Inflammatory macrophage treated with lipopolysaccharide for 1 hour (primary cell): ENCODE data around the gene NF2.

Experiments
- DNase-seq, 2 donors: peaks; one replicate each; pipeline ENCODE4 v3.0.0-alpha.2; 2020 to 2022

NF2 gene

DNA sequence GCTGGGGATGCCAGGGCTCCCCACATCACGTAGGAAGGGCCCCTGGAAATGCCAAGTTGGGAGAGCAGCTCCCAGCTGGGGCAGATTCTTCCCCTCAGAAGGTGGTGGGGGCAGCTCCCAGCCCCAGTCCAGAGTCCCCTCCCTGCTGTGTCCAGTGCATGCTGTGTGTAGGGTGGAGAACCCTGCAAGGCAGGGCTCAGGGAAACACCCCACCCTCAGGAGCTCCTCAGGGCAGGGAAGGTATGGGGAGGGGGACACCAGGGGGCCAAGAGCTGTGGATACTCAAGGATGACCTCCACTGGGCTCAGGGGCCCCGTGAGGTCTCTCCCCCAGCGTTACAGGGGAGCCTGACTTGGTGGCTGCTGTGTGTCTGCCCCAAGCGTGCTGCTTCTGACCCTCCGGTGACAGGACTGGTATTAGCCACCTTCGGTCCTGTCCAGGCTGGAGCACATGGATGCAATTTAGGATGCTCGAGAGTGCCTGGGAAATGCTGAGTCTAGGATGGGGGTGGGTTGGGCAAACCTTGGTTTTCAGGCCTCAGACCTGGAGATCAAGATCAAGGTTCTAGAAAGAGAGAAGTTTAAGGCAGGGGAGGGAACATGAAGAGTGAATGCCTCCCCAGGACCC lies 100.2 kb downstream of the NF2 start:
- no peak for DNase-seq

DNA sequence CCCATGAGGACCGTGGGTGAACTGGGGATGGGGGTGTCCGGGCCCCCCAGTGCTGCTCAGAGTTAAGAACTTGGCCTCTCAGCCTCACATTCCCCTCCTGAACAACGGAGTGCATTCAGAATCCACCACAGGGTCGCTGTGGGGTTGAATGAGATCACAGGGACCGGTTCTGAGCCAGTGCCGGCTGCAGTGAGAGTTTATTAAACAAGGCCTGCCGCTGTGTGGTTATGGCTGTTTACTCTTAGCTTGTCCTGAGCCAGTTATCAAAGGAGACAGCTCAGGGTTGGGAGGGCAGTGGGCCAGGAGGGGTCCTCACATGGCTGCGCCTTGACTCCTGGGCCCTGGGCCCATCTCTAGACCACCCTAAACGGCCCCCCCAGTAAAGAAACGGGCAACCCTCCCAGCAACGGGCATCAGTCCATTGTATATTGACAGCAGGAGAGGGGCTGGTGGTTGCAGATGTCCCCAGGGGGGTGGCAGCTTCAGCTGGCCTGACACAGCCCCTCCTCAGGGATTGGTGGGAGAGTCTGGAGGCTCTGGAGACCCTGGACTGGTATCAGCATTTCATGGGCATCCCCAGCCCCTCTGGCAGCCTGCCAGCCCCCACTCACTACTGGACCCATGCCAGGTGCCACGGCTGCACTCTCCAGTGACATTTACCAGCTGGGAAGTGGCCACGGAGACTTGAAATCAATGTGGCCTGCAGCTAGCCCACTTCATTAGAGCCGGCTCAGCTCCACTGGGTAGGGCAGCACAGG lies 101.3 kb downstream of the NF2 start:
- no peak for DNase-seq

DNA sequence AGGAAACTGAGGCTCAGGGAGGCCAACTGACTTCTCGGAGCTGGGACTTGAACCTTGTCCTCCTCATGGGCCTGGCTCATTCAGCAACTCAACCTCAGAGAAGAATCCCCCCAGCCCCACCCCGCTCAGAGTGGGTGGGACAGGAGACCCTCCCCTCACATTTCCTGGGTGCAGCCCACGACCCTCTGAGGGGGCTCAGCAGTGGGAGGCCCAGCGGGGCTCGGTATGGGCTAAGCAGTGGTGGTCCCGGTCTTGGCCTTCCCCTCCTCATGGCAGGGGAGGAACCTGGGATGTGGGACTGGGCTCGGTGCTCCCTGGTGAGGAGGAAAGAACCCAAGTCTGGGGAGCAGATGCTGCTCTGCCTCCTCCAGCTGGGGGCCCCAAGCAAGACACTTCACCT lies 102.2 kb downstream of the NF2 start:
- DNase-seq = no peak

DNA sequence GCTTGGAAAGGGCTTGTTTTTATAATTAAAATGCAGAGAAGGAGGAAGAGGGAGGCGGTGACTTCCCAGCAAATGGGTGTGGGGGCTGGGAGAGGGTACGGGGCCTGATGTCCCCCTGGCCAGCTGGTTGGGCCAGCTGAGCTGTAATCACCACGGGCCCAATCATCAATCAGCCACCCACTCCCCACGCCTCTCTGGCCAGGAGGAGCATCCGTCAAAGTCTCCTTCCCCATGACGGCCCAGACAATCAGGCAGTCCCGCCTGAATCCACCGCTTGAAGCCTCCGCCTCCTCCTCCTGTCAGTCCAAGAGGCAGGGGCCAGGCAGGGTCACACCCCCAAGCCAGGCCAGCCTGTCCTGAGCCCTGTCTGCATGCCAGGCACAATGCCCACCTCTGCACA lies 103.1 kb downstream of the NF2 start:
- DNase-seq = no peak

DNA sequence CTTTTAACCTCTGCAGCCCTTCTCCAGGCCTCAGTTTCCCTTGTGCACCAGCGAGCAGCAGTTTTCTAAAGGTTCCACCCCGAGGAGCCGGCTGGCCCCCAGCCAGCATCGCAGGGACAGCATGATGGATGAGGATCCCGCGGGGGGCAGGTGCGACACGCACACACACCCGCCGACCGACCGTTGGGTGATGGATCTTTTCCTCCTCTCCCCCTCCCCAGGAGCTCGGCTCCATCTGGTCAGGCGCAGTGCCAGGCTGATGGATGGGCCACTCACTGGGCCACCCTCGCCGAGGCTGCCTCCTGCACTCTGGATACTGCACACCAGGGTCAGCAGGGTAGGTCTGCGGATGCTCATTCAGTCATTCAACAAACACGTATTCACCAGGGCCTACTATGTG lies 103.6 kb downstream of the NF2 start:
- DNase-seq = no peak

DNA sequence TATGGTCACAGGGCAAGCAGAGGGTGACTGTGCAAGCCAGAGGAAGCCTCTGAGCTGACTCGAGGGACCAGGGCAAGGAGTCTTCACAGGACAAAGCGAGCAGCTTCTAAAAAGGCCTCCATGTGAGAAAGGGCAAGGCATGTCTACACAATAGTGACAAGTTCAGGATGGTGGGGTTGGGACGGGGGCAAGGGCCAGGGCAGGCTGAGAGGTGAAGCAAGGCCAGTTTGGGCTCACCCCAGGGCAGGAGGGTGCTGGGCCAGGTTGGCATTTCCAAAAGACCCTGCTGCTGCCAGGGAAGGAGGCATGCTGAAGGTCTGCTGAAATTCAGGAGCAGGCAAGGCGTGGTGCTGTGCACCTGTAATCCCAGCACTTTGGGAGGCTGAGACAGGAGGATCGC lies 104.0 kb downstream of the NF2 start:
- DNase-seq = no peak

DNA sequence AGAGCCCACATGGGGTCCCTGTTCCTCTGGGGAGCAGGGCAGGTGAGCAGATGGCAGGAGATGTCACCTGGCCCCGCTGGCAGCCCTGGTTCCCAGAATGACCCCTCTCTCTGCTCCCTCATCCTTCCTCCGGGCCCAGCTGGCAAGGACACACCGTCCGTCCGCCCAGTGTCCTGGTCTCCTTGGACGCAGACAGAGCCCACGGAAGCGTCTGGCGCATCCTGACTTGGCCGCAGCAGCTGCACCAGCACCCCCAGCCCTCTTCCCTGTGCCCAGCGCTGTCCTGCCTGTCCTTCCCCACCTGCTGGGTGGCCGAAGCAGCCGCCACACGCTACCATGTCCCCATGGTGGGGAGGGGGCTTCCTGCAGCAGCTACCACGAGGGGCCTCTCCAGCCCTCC lies 106.8 kb downstream of the NF2 start:
- no peak for DNase-seq

DNA sequence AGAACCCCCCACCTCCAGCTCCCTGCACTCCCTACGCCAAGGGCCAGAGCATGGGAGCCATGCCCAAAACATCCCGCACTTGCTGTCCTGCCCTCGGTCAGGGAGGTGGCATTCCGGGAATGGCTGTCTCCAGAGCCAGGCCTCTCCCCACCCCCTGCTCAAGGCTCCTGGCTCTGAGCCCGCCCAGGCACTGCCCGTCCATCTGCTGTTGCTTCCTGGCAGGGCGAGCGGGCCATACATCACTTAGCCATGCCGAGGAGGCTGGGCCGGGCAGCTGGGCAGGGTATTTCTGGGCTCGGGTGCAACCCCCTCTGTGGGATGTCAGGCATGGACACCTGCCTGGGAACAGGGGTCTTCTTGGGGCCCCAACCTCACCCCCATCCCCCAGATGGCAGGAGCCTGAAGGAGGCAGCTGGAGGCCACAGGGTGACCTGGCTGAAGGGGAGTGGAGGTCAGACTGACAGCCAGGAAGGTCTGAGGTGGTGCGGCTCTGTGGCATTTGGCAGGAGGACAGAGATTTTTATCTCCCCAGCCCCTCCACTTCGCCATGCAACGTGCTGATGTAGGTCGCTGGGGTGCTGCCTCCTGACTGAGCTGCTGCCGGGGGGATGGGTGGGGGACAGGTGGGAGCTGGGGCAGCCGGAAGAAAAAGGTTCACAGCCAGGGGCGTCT lies 107.6 kb downstream of the NF2 start:
- no peak for DNase-seq

DNA sequence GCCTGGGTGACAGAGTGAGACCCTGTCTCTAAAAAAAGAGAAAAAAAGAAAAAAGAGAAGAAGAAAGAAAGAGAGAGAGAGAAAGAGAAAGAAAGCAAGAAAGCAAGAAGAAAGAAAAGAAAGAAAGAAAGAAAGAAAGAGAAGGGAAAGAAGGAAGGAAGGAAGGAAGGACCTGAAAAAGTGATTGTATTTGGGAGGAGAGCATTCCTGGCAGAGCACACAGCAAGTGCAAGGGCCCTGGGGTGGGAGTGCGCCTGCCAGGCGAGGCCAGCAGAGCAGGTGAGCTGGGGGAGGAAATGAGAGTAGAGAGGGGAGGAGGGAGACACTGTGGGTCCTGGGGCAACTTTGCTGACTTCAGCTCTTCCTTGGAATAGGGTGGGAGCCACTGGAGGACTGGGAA lies 108.7 kb downstream of the NF2 start:
- no peak for DNase-seq

DNA sequence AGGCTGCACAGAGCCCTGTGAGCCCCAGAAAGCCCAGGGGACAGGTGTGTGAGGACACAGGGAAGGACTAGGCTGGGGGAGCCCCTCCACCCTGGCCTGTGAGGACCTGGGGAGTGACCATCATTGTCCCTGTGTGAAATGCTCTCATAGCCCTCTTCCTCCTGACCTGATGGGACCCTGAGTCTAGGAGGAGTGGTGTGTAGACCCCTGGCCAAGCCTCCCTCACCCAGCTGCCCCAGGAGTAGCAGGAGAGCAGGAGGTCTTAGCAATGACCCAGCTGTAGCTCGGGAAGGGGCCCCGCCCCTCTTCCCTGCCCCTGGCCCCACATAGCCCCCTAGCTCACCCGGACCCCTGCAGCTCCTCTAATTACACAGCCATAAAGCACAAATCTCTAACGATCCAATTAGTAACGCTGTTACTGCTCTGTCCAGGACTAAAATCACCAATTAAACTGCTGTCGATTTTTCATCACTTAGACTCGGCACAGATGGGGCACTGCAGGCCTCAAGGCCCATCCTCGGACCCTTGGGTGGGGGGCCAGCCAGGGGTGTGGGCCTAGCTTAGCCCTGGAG lies 109.8 kb downstream of the NF2 start:
- DNase-seq = no peak

DNA sequence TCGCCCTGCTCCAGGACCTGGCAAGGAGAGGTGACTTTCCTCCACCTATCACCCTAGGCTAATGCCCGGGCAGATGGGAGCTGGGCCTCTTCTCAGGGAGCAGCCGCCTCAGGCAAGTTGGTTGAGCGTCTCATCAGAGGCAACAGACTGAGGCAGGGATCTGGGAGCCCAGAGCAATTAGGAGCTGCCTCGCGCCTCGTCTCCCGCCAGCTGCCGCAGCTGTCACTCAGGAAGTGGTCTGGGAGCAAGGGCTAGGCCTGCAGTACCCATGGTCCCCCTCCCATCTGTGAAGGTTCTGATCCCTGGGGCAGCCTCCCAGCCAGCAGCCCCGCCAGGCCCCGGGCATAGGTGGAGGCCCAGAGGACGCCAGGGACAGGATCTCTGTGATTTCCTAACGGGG lies 111.8 kb downstream of the NF2 start:
- DNase-seq = no peak

DNA sequence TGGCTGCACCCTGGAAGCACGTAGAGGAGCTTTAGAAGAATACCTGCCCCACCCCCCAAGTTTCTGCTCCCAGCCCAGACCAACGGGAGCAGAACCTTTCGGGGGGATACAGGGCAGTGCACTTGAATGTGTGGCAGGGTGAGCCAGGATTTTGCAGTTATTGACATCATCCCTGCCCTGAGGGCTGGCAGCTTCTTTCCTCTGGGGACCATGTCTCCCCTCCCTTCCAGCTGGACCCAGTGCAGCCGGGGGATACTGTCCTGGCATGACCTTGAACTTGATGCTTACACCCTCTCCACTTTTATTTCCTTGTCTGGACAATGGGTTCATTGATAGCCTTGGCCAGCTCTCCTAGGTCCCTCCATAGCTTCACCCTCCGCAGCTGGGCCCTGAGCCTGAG lies 112.3 kb downstream of the NF2 start:
- DNase-seq = no peak

- peak; percentile 41 to 55 for DNase-seq
These were observed 113.5 kb downstream of the NF2 start for GRCh38 chr22:29716814-29717545.

DNA sequence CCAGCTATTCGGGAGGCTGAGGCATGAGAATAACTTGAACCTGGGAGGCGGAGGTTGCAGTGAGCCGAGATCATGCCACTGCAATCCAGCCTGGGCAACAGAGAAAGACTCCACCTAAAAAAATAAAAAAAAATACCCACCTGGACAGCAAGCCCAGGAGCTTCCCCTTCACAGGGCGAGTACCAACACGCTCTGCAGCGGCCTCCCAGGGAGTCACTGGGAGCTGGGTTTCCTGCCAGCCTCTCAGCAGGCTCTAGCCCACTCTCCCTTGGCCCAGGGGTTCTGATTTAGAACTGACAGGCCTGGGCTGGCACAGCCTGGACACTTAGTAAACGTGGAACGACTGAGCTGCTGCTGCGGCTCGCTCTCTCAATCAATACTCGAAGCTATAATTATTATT lies 114.4 kb downstream of the NF2 start:
- no peak for DNase-seq

GRCh38 chr22:29718949-29719898 lies 115.8 kb downstream of the NF2 start:
- DNase-seq = no peak

- DNase-seq = no peak
These were observed 116.6 kb downstream of the NF2 start, which contains the start of gene CABP7 for GRCh38 chr22:29719899-29720645. CABP7 (plus strand) TSS chr22:29720003; CDS start chr22:29720425, 422 bp downstream.

- DNase-seq = no peak
These were observed 117.4 kb downstream of the NF2 start for GRCh38 chr22:29720811-29721323.

DNA sequence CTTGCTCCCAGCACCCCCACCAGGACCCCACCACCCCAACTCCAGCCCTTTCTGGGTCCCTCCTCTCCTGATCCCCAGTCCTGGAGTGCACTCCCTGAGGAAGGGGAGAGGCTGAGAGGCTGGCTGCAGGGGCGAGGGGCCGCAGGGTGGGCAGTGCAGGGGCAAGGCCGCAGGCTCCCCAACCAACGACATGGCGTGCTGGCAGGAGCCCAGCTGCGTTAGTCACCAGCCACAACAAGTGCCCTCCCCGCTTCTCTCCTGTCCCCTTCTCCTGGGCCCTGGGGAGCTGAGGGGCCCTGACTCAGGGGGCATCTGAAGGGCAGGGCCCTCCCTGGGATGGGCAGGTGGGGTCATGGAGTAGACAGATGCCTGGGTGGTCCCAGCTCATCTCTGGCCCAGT lies 118.7 kb downstream of the NF2 start:
- no peak for DNase-seq

DNA sequence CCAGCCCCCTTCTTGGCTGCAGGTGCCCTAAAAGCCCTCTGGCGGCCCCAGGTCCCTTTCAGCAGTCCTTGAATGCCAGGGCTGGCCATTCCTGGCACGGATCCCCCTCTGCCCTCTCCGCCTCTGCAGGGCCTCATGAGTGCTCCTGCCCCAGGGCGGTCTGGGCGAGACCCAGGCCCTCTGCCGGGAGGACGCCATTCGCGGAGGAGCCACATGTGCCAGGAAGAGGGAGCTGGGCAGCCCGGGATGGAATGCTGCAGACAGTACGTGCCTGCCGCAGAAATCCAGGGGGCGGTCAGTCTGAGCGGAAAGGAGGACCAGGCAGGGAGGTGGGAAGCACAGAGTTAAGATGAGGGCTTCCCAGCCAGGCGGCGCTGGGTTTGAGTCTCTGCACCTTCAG lies 119.2 kb downstream of the NF2 start:
- no peak for DNase-seq

DNA sequence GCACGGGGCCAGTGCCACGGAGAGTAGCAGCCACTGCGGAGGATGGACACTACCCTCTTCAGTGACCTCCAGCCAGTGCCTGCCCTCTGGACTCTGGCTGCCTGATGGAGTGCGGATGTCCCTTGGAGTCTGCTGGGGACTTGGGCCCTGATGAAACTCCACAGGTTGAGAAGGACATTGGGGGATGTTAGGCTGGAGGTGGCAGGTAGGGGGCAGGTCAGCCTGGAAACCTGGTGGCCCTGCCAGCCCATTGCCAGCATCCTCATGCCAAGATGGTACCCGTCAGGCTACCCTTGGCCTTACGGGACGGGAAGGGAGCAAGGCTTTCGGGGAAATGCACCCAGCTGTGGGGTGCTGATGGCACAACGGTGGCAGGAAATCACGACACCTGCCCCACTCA lies 120.3 kb downstream of the NF2 start:
- DNase-seq = no peak

- no peak for DNase-seq
These were observed 121.4 kb downstream of the NF2 start for GRCh38 chr22:29724843-29725242.
